ENCODE measurements around the gene OAS3. TPM values are rescaled to one million over a fixed set of nuclear protein-coding genes. Genes with fewer than 3 reads are reported as not detected.
A peak's percentile ranks its signal among the peaks of the same experiment; 100 is the strongest.
"Not testable (repeated sequence)": the region's sequence is repeated elsewhere in the genome, so short reads cannot be mapped to it uniquely, and the experiment has no call there.

Gene OAS3
- total RNA-seq, 1 donor from 2014 or later, result 11.9 TPM

DNA sequence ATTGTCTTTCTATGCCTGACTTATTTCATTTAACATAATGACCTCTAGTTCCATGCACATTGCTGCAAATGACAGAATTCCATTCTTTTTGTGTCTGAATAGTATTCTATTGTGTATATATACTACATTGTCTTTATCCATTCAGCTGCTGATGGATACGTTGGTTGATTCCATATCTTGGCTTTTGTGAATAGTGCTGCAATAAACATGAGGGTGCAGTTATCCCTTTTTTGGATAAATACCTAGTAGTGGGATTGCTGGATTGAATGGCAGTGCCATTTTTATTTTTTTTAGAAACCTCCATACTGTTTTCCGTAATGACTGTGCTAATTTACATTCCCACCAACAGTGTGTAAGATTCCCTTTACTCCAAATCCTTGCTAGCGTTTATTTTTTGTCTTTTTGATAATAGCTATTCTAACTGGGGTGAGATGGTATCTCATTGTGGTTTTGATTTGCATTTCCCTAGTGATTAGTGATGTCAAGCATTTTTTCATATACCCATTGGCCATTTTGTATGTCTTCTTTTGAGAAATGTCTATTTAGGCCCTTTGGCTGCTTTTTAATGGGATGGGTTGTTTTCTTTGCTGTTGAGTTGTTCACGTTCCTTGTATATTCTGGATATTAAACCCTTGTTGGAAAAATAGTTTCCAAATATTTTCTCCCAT, 42.4 kb downstream of the OAS3 start:
- no peak for DNase-seq (ENCODE audit: low spot score)

DNA sequence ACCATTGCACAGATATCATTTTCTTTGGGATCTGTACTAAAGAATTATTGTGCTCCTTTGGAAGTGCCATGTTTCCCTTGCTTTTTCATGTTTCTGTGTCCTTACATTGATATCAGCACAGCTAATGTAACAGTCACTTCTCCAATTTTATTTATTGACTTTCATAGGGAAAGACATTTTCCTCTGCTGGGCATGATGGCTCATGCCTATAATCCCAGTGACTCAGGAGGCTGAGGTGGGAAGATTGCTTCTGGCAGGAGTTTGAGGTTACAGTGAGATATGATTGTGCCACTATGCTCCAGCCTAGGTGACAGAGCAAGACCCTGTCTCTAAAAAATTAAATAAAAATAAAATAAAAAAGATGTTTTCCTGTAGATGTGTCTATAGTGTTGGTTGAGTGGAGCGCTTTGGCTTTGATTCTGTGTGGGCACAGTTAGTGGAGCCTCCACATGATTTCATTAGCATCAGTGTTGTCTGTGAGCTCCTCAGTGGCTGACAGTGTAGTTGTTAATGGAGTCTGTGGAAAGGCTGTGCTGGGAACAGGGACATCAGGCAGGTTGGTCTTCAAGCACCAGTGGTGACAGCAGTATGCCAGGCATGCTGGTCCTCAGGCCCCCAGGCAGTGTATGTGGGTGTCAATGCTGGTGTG, 47.5 kb downstream of the OAS3 start:
- DNase-seq (ENCODE audit: low spot score), result no peak

DNA sequence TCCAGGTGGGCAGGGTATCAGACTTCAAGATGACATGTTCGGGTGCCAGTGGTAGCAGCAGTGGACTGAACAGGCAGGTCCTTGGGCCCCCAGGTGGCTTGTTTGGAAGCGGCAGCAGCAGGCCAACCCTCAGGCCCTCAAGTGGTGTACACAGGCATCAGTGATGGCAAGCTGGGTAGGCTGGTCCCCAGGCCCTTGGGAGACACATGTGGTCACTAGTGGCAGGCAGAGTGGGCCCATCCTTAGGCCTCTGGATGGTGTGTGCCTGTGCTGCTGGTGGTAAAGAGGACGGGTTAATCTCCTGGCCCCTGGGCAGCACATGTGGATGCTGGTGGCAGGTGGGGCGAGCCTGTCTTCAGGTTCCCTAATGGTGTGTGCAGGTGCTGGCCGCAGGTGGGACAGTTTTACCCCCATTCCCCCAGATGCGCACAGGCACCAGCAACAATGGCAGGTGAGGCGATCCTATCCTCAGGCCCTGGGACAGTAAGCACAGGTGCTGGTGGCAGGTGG, 48.1 kb downstream of the OAS3 start:
- DNase-seq (ENCODE audit: low spot score), result no peak

DNA sequence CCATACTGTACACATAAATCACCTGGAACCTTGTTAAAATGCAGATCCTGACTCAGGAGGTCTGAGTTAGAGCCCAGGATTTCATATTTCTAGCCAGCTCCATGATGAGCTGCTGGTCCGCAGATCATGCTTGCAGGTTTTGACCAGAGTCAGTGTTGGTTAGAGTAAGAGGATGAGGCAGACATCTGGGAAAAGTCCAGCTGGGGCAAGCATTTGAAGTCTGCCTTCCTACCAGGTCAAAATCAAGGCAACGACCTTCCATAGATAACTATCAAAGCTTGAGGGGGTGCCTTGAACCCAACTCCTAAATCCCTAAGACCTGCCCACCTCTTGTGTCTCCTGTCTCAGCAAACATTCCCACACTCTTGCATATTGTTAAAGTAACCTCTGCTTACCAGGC, 49.3 kb downstream of the OAS3 start:
- no peak for DNase-seq (ENCODE audit: low spot score)

DNA sequence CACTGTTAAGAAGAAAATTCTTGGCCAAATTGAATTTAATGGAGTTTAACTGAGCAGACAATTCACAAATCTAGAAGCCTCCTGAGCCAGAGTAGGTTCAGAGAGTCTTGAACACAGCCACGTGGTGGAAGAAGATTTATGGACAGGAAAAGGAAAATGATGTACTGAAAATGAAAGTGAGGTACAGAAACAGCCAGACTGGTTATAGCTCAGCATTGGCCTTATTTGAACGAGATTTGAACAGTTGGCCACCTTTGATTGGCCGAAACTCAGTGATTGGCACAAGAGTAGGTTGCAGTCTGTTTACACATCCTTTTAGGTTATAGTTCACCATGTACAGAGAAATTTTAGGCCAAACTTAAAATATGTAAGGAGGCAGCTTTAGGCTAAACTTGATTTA, 50.0 kb downstream of the OAS3 start:
- DNase-seq (ENCODE audit: low spot score), result no peak

DNA sequence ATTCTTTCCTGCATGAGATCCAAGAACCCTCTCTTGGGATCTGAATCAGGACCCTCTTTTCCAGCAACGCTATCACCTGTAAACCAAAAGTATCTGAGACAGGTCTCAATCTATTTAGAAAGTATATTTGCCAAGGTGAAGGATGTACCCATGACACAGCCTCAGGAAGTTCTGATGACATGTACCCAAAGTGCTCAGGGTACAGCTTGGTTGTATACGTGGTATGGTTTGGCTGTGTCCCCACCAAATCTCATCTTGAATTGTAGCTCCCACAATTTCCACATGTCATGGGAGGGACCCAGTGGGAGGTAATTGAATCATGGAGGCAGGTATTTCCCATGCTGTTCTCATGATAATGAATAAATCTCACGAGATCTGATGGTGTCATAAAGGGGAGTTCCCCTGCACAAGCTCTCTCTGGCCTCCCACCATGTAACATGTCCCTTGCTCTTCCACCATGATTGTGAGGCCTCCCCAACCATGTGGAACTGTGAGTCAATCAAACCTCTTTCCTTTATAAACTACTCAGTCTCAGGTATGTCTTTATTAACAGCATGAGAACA, 50.6 kb downstream of the OAS3 start:
- not testable (repeated sequence) for DNase-seq (ENCODE audit: low spot score)

DNA sequence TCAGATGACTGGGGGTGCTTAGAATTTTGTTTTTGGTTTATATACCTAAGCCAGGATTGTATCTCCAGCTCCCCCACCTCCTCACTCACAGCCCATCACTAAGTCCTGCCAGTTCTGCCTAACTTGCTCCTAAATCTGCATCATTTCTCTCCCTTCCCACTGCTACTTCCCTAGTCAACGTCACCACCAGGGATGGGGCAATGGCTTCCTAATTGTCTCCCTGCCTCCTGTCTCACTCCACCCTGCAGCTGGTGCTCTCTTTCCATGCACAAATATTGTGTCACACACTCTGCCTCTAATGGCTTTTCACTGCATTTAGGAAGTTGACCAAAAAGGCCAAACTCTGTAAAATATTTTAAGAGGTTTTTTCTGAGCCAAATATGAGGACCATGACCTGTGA, 51.5 kb downstream of the OAS3 start:
- no peak for DNase-seq (ENCODE audit: low spot score)

DNA sequence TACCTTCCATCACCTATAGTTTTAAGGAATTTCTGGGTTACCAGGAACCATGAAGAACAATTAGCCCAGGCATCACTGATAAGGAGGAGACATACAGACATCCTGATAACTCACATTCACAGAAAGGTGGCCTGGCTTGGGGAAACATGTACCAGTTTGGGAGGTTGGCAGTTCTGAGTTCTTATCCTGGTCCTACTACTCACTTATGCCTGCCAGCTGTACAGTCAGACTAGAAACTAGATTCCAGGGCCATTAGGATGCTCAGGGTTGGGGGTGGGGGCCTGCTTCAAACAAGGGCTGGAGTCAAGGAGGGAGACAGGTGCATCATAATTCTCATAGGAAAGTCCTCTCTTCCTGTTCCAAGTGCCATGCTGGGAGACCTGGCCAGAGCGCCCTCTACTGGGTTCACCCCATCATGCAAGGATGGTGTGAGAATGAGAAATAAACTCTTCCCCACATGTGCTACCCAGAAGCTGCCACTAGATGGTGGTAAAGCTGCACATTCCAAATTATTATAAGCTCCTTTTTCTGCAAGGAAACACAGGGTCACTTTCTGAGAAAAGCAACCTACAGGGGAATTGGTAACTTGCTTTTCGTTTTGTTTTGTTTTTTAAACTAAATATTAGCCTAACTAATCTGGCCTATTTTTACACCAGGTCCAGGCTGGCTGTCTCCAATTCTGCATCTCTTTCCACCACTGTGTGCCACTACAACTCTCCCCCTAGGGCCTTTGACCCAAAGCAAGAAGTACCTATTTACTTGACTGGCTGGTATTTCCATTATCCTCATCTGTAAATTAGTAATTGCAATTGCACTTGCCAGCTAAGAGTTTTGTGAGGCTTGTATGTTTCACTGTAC, 54.5 kb downstream of the OAS3 start:
- peak; percentile 26 for DNase-seq (ENCODE audit: low spot score)

DNA sequence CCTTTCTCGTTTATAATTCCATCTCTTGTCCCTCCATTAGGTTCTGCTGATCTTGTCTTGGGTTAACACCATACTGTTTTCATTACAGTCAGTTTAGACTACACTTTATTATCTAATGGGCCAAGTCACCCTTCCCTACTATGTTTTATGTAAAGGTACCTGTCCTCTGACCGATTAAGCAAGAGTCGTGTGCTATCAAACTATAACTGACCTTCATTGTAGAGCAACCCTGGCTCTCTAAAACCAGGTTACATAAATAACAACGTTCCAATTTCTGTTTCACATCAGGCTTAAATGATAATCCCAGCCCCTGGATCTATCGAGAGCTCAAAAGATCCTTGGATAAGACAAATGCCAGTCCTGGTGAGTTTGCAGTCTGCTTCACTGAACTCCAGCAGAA, 56.7 kb downstream of the OAS3 start:
- DNase-seq (ENCODE audit: low spot score), result no peak

DNA sequence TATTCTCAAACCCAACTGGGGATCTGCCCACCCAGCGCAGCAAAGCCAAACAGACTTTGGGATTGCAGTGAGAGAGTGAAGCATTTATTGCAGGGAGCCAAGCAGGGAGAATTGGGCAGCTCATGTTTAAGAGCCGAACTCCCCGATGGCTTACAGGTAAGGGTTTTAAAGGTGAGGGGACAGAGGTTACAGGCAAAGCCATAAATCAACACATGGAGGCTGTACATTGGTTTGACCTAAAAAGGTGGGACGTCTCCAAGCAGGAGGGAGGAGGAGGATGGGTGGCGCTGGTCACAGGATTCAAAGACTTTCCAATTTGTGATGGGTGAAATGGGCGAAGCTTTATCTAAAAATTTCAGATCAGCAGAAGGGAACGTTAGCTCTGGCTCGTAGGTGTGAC, 58.2 kb downstream of the OAS3 start:
- no peak for DNase-seq (ENCODE audit: low spot score)

DNA sequence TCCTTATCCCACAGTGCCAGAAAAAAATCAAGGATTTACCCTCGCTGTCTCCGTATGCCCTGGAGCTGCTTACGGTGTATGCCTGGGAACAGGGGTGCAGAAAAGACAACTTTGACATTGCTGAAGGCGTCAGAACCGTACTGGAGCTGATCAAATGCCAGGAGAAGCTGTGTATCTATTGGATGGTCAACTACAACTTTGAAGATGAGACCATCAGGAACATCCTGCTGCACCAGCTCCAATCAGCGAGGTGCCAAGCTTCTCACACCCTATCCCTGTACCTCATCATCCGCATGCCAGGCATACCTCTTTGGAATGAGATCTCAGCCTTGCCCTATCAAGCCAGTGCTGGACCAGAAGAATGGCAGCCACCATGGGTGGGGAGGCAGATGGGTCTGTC, 59.2 kb downstream of the OAS3 start:
- no peak for DNase-seq (ENCODE audit: low spot score)

DNA sequence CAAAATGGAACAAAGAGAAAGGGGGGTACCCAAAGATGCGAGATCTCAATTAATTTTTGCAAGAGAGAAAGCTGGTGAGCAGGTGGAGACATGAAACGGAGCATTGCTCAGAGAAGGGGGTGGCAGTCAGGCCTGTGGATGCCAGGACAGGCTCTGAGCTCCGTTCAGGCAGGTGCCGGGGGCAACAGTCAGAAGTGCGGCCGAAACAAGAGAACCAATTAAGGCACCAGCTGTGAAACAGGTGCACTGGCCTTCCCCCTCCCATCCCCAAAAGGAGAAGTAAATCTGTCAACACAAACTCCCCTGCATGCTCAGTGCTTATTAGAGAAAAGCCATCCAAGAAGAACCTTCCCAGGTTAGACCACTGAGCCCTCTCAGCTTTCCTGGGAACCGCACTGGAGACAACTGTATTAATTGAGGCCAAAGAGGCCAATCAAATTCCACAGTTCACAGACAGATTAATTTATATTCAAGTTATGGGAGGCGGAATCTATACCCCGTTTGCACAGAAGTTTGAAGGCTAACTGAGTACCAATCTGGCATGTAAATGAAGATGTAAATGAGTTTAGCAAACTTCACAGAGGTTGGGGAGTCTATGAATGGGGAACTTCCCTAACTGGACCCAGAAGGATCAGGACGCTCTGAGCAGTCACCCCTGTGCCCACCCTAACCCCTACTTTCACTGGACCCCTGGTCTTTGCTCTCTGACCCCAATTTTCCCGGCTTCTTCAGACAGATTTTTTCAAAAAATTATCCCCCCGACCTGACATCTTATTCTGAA, 60.9 kb downstream of the OAS3 start:
- no peak for DNase-seq (ENCODE audit: low spot score)

DNA sequence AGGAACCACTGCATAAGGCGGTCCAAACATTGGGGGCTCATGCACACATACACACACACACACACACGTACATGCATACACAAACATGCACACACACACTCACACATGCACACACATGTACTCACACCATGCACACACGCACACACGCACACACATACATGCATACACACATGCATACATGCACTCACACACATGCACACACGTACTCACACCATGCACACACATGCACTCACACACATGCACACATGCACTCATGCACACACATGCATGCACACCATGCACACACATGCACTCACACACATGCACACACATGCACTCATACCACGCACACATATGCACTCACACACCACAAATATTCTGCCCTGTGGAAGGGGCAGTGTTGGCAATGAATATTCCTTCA, 62.2 kb downstream of the OAS3 start:
- DNase-seq (ENCODE audit: low spot score), result no peak

DNA sequence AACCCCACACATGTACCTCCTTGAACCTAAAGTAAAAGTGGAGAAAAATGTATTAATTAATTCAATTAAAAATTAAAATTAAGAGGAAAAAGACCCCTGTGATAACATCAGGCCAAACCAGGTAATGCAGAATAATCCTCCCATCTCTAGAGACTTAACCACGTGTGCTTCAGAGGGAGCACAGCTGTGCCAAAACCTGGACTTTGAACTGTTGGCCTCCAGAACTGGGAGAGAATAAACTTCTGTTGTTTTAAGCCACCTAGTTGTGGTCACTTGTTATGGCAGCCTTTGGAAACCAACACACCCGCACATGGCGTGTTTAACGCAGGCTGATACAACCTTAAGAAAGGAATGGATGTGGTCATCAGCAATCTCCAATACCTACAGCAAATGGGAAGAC, 63.9 kb downstream of the OAS3 start:
- no peak for DNase-seq (ENCODE audit: low spot score)

DNA sequence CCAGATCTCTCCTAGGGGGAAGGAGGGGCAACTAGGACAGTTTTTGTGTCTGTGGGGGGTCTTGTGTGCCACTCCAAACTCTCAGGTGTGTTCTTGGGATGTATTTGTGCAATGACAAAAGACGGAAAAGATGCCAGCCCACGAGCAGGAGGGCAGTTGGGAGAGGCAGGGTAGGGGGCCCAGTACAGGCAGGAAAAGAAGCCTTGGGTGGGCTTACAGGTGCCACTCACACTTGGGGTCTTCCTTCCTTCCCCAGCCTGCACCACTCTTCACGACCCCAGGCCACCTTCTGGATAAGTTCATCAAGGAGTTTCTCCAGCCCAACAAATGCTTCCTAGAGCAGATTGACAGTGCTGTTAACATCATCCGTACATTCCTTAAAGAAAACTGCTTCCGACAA, 64.4 kb downstream of the OAS3 start:
- DNase-seq (ENCODE audit: low spot score), result no peak

DNA sequence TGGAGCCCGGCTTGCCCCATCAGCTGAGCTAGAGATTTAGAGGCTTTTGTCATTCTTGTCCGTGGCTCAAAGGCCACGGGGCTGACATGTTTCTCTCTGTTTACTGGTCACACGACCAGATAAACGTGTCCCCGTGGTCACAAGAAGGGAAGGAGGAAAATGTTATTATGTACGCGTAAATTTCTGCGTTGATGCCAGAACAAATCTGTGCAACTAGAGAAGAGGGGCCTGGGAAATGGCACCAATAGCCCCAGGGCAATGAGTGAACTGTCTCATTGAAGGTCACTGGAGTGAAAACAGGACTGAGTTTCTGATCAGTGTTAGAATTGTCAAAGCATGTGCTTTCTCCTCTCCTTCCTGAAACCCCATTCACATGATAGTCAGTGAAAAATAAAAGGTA, 65.4 kb downstream of the OAS3 start:
- DNase-seq (ENCODE audit: low spot score), result no peak

DNA sequence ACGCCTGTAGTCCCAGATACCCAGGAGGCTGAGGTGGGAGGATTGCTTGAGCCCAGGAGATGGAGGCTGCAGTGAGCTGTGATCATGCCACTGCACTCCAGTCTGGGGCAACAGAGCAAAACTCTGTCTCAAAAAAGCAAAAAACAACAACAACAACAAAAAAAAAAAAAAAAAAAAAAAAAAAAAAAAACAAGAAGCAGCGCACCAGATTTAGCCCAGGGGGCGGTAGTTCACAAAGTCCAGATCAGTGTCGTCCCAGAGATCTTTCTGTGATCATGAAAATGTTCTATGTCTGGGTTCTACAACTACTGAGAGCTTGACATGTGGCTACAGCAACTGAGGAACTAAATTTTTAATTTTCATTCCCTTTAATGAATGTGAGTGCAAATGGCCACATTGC, 67.5 kb downstream of the OAS3 start:
- no peak for DNase-seq (ENCODE audit: low spot score)

DNA sequence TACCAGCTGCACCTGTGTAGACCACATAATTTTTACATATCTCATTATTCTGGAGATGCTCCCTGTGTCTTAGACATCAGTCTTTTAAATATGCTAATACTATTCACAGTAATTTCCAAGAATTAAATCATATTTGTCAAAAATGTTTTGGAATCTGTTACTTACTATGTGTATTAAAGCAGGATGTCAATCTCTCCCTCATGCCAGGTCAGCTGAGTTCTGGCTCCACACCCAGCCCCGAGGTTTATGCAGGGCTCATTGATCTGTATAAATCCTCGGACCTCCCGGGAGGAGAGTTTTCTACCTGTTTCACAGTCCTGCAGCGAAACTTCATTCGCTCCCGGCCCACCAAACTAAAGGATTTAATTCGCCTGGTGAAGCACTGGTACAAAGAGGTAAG, 67.9 kb downstream of the OAS3 start:
- DNase-seq (ENCODE audit: low spot score), result no peak

DNA sequence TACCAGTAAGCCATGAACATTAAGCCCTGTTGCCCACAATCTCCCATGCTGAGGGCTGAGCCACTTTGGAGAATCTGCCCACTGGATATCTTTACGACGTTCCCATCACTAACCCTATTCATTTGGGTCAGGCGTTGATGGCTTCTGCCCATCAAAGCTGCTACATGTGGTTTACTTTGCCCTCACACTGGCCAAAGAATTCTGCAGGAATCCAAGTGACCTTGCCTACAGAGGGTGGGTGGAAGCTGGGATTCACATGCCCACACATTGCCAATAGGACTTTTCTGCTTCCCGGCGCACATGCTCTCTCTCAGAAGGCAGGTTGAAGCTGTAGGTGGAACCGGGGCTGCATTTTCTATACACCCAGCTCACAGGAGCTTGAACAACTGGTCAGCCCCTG, 68.4 kb downstream of the OAS3 start:
- DNase-seq (ENCODE audit: low spot score), result no peak

DNA sequence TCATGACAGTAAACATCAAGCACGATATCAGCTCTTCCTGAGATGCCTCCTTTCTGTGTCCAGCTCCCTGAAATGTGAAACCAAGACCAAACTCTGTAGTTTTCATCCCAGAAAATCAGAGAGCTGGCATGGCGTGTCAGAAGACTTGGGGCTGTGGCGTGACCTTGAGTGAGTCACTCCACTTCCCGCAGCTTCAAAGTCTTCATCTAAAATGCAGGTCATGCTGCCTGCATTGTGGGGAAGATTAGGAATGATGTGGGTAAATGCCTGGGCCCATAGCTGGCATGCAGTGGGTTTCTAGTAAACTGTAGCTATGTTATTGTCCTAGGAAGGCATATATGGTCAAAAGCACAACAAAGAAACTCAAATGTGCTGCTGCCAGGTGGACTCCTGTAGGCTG, 68.9 kb downstream of the OAS3 start:
- DNase-seq (ENCODE audit: low spot score), result no peak

DNA sequence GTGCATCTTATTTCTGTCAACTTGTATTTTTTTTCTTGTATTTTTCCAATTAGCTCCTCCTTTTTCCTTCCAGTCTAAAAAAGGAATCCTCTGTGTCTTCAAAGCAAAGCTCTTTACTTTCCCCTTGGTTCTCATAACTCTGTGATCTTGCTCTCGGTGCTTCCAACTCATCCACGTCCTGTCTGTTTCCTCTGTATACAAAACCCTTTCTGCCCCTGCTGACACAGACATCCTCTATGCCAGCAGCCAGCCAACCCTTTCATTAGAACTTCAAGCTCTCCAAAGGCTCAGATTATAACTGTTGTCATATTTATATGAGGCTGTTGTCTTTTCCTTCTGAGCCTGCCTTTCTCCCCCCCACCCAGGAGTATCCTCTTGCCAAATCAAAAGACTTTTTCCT, 72.4 kb downstream of the OAS3 start:
- DNase-seq (ENCODE audit: low spot score), result no peak

DNA sequence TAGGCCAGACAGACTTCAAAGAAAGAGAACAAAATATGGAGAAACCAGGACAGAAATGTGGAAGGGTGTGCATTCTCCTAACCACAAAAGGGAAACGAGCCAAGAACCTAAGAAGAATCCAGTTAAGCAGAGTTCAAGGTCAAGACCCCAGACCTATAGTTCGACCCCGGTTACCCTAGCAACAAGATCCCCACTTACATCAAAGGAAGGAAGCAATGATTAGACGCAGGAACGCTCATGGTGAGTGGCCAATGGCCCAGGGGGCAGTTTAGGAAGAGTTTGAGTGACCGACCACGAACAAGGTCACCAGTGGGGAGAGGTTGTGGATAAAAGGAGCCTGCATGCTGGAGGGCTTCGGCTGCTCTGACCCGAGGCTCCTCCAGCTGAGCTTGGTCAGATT, 76.3 kb downstream of the OAS3 start:
- no peak for DNase-seq (ENCODE audit: low spot score)

All from mucosa of gallbladder (tissue), 1 donor.